SK-N-MC (cell line): Measurements from ENCODE around the gene CAB39L.

Experiments
- EZH2 ChIP-seq: fragments of 200-600 bp; sonication (generic); IDR thresholded peaks from one replicate; pipeline ENCODE4 v1.6.1; 2017; ENCODE audit warnings: antibody characterized with exemption
- FOXP2 ChIP-seq: optimal IDR thresholded peaks from 2 replicates; pipeline ENCODE3; 2011; ENCODE audit warnings: mild to moderate bottlenecking, moderate library complexity; ENCODE audit not compliant: insufficient read depth; ENCODE audit errors: extremely low read length, control extremely low read depth
- POLR2AphosphoS5 ChIP-seq: IDR thresholded peaks from 2 replicates; pipeline ENCODE4 v1.6.1; 2012; ENCODE audit warnings: mild to moderate bottlenecking, low read depth, low read length, borderline replicate concordance

DNA sequence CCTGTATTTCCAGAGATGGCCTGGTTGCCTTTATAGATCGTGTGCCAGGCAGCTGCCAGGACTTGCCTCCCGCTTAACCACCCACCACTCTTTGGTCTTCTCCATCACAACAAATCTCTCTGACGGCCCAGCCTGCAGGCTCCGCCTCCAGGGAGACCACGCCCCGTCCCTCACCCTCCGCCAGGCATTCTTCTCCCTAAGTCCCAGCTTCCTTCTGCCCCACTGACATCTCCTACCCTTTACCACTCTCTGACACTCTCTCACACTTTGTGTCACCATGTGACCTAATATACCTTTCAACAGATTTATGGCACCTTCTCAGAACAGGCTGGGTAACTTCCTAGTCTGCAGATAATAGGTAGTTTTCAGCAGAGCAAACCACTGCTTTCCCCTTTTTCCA, 95.1 kb downstream of the CAB39L start:
- TF ChIP-seq POLR2AphosphoS5 (no peak), EZH2 (no peak), FOXP2 (no peak)
